Activated CD4-positive, alpha-beta T cell treated with anti-CD3 and anti-CD28 coated beads, Interleukin-10, Interleukin-2, amounts not matched to agents 100 ng/mL and 50 ng/mL, durations not matched to agents 16 hours and 8 hours (primary cell): ENCODE data around the gene NUTM2B.
"Not testable (repeated sequence)": the region's sequence is repeated elsewhere in the genome, so short reads cannot be mapped to it uniquely, and the experiment has no call there.

Experiments
- DNase-seq: peaks from one replicate; pipeline ENCODE4 v3.0.0-alpha.2; 2020

NUTM2B gene

DNA sequence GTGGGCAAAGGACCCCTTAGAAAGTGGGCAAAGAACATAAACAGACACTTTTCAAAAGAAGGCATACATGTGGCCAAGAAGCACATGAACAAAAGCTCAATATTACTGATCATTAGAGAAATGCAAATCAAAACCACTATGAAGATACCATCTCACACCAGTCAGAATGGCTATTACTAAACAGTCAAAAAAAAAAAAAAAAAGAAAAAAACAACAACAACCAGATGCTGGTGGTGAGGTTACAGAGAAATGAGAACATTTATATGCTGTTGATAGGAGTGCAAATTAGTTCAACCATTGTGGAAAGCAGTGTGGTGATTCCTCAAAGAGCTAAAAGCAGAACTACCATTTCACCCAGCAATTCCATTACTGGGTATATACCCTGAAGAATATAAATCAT lies 50.6 kb downstream of the NUTM2B start:
- DNase-seq: not testable (repeated sequence)

DNA sequence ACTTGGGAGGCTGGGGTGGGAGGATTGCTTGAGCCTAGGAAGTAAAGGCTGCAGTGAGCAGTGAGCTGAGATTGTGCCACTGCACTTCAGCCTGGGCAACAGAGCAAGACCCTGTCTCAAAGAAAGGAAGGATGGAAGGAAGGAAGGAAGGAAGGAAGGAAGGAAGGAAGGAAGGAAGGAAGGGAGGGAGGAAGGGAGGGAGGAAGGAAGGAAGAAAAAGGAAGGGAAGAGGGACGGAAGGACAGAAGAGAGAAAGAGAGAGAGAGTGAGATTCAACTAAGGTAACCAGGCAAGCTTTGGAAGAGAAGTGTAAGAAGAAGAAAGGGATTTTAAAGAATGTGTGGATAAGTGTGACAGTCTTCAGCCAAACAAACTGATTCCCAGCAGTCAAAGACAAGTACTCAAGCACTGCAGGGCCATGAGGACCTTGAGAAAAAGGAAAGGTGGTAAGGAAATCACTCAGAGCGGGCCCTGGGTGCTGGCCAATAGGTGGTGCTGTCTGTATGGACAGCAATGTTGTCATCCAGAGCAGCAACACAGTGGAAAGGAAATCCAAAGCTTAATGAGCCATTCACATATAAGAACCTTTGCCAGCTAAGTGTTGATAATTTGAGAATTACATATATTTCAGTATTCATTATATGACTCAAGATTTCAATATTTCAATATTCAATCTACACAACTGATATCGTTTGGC lies 55.4 kb downstream of the NUTM2B start:
- DNase-seq: peak; percentile 17
